HepG2 (cell line): ENCODE measurements around the gene CSF1R. TPM values are rescaled to one million over a fixed set of nuclear protein-coding genes. Genes with fewer than 3 reads are reported as not detected.

ENCODE experiments used
- HMGA1 ChIP-seq: sonication (generic); formaldehyde crosslinking; conservative IDR thresholded peaks from 2 replicates; pipeline ENCODE4 v1.4.0; 2020; ENCODE audit warnings: missing genetic modification reagents
- IRF9 ChIP-seq: sonication (generic); formaldehyde crosslinking; IDR thresholded peaks from 2 replicates; pipeline ENCODE4 v1.8.0; 2022; ENCODE audit warnings: missing genetic modification reagents, mild to moderate bottlenecking, borderline replicate concordance
- NR2F1 ChIP-seq, 2 experiments: fragments of 450-650 bp in 1 of 2; formaldehyde crosslinking in 1 of 2; IDR thresholded peaks; 2 replicates each; pipeline versions ENCODE4 v1.5.0 to v1.6.1; 2016 to 2020; ENCODE audit warnings: mild to moderate bottlenecking in 1 of 2, missing compliant biosample characterization in 1 of 2, missing genetic modification reagents in 1 of 2, moderate library complexity in 1 of 2
- PATZ1 ChIP-seq: sonication (generic); formaldehyde crosslinking; IDR thresholded peaks from 2 replicates; pipeline ENCODE4 v1.4.0; 2020; ENCODE audit warnings: missing genetic modification reagents
- SOX6 ChIP-seq, 2 experiments: fragments of 450-650 bp in 1 of 2; sonication (generic) in 1 of 2; formaldehyde crosslinking in 1 of 2; IDR thresholded peaks; 2 replicates each; pipeline versions ENCODE4 v1.4.0 to v1.6.1; 2017 to 2020; ENCODE audit warnings: antibody characterized with exemption in 1 of 2, mild to moderate bottlenecking in 1 of 2, missing genetic modification reagents in 1 of 2
- STAG1 ChIP-seq: sonication (generic); formaldehyde crosslinking; IDR thresholded peaks from 2 replicates; pipeline ENCODE4 v1.4.0; 2020; ENCODE audit warnings: missing genetic modification reagents
- ZNF614 ChIP-seq: IDR thresholded peaks from 2 replicates; pipeline ENCODE4 v1.6.1; 2018; ENCODE audit warnings: missing biosample characterization, missing genetic modification reagents, inconsistent platforms, borderline replicate concordance
- polyA plus RNA-seq, 8 experiments: library from polyadenylated mRNA; depleted of rRNA in 3 of 8; stranded (reverse) in 7 of 8; unstranded in 1 of 8; fragments of >200 nt; fragmentation: Illumina TruSeq in 4 of 8; extraction: Trizol in 4 of 8; gene quantifications; 2 replicates each; pipeline versions ENCODE4 v1.2.1 to v1.2.3, GENCODE V29; 2011 to 2016; ENCODE audit warnings: low read depth in 4 of 8, missing spikeins in 1 of 8, mixed read lengths in 1 of 8; ENCODE audit not compliant: insufficient read depth in 1 of 8
- total RNA-seq, 5 experiments: library from RNA; depleted of rRNA; stranded (reverse); fragments of >200 nt; fragmentation: Illumina TruSeq; extraction: Trizol; gene quantifications; 2 replicates each; pipeline ENCODE4 v1.2.3, GENCODE V29; 2016; ENCODE audit warnings: low read depth in 1 of 5
- TF ChIP-seq, protein P1 (sequence below): sonication (generic); formaldehyde crosslinking; IDR thresholded peaks from 2 replicates; pipeline ENCODE4 v1.4.0; 2020; ENCODE audit warnings: missing genetic modification reagents

Gene CSF1R
- total and polyA plus RNA-seq, 2 of the 13 experiments (the other 11 are each of a cell fraction or from before 2014, with no cell fraction given): 0.01 TPM; not detected in 1

GRCh38 chr5:150122158-150122510, 35.8 kb upstream of the CSF1R start (continued):
- TF ChIP-seq ZNF614: peak; percentile 50; the same call in 1 of the 2 replicates
- TF ChIP-seq HMGA1 (CRISPR knock-in tag): no peak
- peak; percentile 60 for TF ChIP-seq STAG1
- TF ChIP-seq PATZ1 (CRISPR knock-in tag): 0 out of 2 replicates have a peak, but pooled peaks have one; percentile 19
- peak; percentile 69 to 86; a peak in 3 of 4 replicates for TF ChIP-seq NR2F1 (CRISPR knock-in tag; IDR thresholded peaks at IDR 0.05)
- peak; percentile 55; the same call in 1 of the 2 replicates for TF ChIP-seq IRF9 (CRISPR knock-in tag)
- TF ChIP-seq SOX6 (IDR thresholded peaks at IDR 0.05): no peak
- TF ChIP-seq SOX6 (CRISPR knock-in tag; IDR thresholded peaks at IDR 0.05): peak; percentile 18; the same call in 1 of the 2 replicates
- TF ChIP-seq, protein P1, sequence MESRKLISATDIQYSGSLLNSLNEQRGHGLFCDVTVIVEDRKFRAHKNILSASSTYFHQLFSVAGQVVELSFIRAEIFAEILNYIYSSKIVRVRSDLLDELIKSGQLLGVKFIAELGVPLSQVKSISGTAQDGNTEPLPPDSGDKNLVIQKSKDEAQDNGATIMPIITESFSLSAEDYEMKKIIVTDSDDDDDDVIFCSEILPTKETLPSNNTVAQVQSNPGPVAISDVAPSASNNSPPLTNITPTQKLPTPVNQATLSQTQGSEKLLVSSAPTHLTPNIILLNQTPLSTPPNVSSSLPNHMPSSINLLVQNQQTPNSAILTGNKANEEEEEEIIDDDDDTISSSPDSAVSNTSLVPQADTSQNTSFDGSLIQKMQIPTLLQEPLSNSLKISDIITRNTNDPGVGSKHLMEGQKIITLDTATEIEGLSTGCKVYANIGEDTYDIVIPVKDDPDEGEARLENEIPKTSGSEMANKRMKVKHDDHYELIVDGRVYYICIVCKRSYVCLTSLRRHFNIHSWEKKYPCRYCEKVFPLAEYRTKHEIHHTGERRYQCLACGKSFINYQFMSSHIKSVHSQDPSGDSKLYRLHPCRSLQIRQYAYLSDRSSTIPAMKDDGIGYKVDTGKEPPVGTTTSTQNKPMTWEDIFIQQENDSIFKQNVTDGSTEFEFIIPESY (CRISPR knock-in tag): peak; percentile 79
